ENCODE measurements around the gene MLLT10.

- no peak for TF ChIP-seq CTCF (IDR thresholded peaks at IDR 0.05)
- no peak for TF ChIP-seq POLR2A (IDR thresholded peaks at IDR 0.05)
These were observed 188.2 kb downstream of the MLLT10 start for GRCh38 chr10:21722209-21722608.

All from lower leg skin (tissue), 3 donors.